Panc1 (cell line): ENCODE results near the gene CTTNBP2.

ENCODE experiments used
- CTCF ChIP-seq: fragments of 450-650 bp; IDR thresholded peaks from 2 replicates; pipeline ENCODE4 v1.5.1; 2017; ENCODE audit warnings: mild to moderate bottlenecking
- POLR2AphosphoS5 ChIP-seq: IDR thresholded peaks from 2 replicates; pipeline ENCODE4 v1.6.1; 2012; ENCODE audit warnings: mild to moderate bottlenecking, low read depth, low read length, moderate library complexity
- REST ChIP-seq, 2 experiments: IDR thresholded peaks; 2 replicates each; pipeline ENCODE4 v1.6.1; 2011 to 2012; ENCODE audit warnings: low read depth in 2 of 2, control low read depth in 1 of 2, low read length in 1 of 2, mild to moderate bottlenecking in 1 of 2, moderate library complexity in 1 of 2; ENCODE audit not compliant: insufficient read depth in 1 of 2
- SIN3A ChIP-seq: IDR thresholded peaks from 2 replicates; pipeline ENCODE4 v1.6.1; 2012; ENCODE audit warnings: low read depth, mild to moderate bottlenecking, low read length, moderate library complexity, borderline replicate concordance; ENCODE audit not compliant: insufficient read depth

- TF ChIP-seq CTCF (no peak), REST (IDR thresholded peaks at IDR 0.05; ENCODE audit: insufficient read depth in 1 of 2, low read depth in 2 of 2, low read length in 1 of 2) (no peak), SIN3A (no peak), POLR2AphosphoS5 (no peak)
These were observed 3.5 kb upstream of the CTTNBP2 start for GRCh38 chr7:117876761-117877160.
